ENCODE results near the gene PCDH20.

PCDH20 gene

DNA sequence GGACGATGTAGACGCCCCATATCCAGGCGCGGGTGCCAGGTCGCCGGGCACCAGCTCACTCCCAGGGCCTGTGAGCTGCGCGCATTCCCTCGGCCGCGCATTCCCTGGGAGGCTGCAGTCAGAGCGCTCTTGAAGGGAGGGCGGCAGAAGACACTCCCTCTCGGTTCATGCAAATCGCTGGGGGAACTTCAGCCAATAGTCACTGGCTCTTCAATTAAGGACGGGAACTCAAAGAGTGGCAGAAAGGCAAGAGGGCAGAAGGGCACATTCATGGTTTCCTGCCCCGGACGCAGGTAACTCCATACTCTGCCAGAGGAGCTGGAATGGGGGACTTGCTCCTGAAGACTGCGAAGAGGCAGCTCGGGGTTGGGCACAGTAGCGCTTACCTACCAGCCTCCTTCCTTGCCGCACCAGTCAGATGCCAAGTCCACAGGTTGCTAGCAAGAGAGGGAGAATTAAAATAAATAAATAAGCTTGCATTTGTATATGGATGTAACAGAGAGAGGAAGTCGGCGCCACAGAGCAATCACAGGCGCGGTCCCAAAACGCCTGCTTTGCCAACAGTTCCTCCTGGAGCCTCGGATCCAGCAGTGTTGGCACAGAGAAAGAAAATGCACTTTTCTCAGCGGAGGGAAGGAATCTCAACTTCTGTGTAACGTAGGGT, 459 bp downstream of the PCDH20 start:
- no peak for DNase-seq (ENCODE audit: low spot score)

DNA sequence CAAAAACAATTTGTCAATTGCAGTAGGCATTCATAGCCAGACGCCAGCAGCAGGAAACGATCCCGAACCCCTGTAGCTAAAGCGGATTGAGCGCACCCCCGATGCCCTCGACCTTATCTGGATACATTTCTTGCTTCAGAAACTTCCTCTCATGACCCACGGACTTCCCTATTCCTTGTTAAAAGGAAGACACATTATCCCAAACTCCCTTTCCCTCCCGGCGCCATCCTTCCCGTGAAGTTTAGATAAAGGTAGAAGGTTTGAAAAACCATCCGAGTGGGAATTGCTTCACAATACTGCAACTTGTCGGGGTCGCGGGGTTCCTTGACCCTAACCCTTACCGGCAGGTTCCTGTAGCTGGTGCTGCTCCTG, 977 bp downstream of the PCDH20 start:
- TF ChIP-seq, protein P1, sequence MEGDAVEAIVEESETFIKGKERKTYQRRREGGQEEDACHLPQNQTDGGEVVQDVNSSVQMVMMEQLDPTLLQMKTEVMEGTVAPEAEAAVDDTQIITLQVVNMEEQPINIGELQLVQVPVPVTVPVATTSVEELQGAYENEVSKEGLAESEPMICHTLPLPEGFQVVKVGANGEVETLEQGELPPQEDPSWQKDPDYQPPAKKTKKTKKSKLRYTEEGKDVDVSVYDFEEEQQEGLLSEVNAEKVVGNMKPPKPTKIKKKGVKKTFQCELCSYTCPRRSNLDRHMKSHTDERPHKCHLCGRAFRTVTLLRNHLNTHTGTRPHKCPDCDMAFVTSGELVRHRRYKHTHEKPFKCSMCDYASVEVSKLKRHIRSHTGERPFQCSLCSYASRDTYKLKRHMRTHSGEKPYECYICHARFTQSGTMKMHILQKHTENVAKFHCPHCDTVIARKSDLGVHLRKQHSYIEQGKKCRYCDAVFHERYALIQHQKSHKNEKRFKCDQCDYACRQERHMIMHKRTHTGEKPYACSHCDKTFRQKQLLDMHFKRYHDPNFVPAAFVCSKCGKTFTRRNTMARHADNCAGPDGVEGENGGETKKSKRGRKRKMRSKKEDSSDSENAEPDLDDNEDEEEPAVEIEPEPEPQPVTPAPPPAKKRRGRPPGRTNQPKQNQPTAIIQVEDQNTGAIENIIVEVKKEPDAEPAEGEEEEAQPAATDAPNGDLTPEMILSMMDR (IDR thresholded peaks at IDR 0.05; ENCODE audit: extremely low read depth, missing control alignments), result no peak

More for the DNA sequence above, 459 bp downstream of the PCDH20 start:
- TF ChIP-seq, protein P1 (IDR thresholded peaks at IDR 0.05; ENCODE audit: extremely low read depth, missing control alignments), result no peak

DNA sequence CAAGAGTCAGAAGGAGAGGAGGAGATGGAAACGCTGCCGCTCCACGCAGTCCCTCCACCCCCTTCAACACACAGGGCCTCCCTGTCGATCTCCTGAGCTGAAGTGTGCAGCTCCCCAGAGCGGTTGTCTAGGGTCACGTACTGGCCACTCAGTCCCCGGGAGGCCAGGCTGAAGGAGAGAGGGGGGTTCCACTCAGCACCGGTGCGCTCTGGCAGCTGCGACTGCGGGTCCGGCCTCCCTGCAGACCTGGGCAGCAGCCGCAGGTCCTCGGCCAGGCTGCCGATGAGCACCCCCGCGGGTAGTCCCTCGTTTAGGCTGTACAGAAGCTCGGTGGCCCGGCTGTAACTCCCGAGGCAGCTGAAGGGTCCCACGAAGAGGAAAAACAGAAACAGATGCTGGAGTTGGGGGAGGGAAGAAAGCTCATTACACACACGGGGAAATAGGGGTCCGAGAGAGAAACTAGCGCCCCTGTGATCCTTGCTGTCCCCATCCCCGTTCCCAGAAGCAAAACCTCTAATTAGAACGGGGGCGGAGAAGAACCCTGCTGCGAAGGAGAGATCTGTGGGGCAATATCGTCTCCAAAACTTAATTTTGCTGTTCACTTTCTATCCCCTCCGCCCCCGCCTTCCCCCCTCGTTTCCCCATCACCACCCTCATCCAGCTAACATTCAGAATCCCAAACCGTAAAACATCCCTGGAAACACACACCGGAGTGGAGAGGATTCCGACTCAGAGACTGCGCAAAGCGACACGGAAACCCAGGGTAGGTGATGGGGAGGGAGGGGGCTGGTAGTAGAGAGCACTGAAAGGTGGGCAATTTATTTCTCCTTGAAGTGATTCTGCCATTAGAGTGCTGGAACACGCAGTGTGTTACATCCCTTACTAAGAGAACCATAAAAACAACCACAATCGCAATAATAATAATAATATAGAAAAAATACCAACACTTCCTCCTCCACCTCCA, 1.8 kb downstream of the PCDH20 start:
- no peak for DNase-seq (ENCODE audit: low spot score)
- TF ChIP-seq, protein P1 (IDR thresholded peaks at IDR 0.05; ENCODE audit: extremely low read depth, missing control alignments), result no peak

More for the DNA sequence above, 977 bp downstream of the PCDH20 start:
- DNase-seq (ENCODE audit: low spot score), result no peak

DNA sequence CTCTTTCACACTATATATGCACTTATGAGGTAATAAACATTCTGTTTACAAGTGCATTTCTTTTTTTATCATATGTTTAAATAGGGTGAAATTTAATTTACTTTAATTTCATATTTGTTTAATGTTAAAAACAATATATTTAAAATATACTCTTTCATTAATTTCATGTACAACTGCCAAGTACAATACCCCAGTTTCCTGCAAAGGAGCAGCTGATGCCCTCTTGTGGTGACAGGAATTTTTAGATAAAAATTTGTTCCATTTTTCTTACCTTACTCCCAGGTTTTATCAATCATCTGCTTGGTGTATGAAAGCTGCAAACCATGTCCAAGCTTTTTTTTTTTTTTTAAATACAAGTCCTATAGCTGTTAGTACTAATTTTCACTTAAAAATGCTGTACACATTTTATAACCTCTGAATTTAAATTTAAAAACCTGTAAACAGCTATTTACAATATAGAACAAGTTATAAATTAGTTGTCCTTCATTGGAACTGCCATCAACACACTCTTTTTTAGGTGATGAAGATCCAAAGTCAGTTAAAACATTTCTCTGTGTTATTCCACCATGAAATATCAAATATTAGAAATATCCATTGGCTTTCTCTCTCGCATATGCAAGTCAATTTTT, 4.9 kb downstream of the PCDH20 start:
- peak; percentile 31 for DNase-seq (ENCODE audit: low spot score)
- TF ChIP-seq, protein P1 (IDR thresholded peaks at IDR 0.05; ENCODE audit: extremely low read depth, missing control alignments), result no peak

DNA sequence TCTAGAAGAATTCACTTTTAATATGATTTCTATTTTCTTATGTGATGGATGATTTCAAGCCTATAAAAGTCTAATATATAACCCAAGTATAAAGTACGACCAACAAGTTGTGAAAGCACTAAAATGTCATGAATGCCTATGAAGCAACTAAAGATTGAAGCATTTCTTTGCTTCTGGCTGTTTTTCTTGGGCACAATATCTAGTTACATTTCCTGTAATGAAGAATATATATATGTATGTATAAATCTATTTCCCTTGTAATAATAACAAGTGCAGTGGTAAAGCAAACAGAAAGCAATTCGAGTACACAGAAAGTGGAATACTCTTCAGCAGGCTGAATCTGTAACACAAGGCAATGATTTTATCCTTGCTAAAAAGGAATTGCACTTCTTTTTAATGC, 5.4 kb downstream of the PCDH20 start:
- DNase-seq (ENCODE audit: low spot score), result no peak
- TF ChIP-seq, protein P1 (IDR thresholded peaks at IDR 0.05; ENCODE audit: extremely low read depth, missing control alignments), result no peak

DNA sequence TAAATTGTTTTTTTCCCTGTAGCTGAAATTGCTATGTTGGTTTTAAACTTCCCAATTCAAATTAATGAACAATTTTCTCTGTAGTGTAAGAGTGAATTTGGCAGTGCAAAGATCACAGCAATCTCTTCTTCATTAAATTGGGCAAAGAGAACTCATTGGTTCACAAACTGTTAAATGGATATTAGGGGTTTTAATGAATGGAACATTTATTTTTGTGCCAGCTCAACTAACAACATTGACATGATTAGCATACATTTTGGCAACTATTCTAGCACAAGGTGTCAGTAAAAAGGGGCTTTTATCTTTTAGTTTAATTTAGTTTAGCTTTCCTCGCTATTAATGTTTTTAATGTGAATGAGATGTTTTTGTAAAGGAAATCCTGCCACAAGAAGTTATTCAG, 7.1 kb downstream of the PCDH20 start:
- TF ChIP-seq, protein P1 (IDR thresholded peaks at IDR 0.05; ENCODE audit: extremely low read depth, missing control alignments), result no peak
- no peak for DNase-seq (ENCODE audit: low spot score)

DNA sequence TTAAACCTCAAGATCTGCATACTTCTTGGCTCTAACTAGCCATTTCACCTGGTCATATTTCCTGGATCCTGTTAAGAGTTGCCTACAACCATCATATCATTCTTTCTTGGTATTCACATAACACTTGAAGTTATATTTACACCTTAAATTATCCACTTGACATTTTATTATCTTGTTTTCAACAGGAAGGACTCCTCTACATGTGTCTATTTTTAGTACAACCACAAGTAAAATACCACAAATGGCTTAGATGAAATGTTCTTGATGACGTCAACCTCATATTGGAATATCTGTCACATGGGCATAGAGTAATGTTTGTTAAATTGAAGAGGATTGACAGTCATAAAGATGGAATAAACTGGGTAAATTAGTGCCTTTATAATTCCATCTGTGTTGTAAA, 9.4 kb downstream of the PCDH20 start:
- no peak for DNase-seq (ENCODE audit: low spot score)
- TF ChIP-seq, protein P1 (IDR thresholded peaks at IDR 0.05; ENCODE audit: extremely low read depth, missing control alignments), result no peak
